ENCODE data around the gene NPSR1. TPM values are rescaled to one million over a fixed set of nuclear protein-coding genes. Genes with fewer than 3 reads are reported as not detected.
"Not testable (repeated sequence)": the region's sequence is repeated elsewhere in the genome, so short reads cannot be mapped to it uniquely, and the experiment has no call there.

NPSR1 gene
- not detected for total RNA-seq

GRCh38 chr7:34657632-34658268 is at the start of gene NPSR1:
Gene NPSR1, plus strand, starts transcription at chr7:34658218. Its CDS starts 195 bp downstream, at chr7:34658413.
- no peak within 1 kb of the TSS for H3K27ac ChIP-seq
- ATAC-seq = no peak

GRCh38 chr7:34612661-34613060 is 45.4 kb upstream of the NPSR1 start:
- H3K36me3 ChIP-seq (replicated peaks in 1 of 2; ENCODE audit: insufficient read depth in 1 of 2, low read depth in 2 of 2) = no peaks in the 10 kb centered on the region

More at GRCh38 chr7:34657632-34658268, at the start of gene NPSR1:
- intact Hi-C loops (cut with DNase I) = no loop called here
- WGBS, 2 donors = 61 to 66% methylated on average over 8 of the region's 8 CpGs
- Histone ChIP-seq H3K36me3 (replicated peaks in 1 of 2; ENCODE audit: insufficient read depth in 1 of 2, low read depth in 2 of 2) (no peaks in the 10 kb centered on the region), H3K27me3 (no peaks in the 10 kb centered on the region), H3K4me3 (no peak within 1 kb of the TSS), H3K4me1 (no peaks in the 10 kb centered on the region), H3K9me3 (no peaks in the 10 kb centered on the region)
- no peak for DNase-seq
- no peak for TF ChIP-seq CTCF (IDR thresholded peaks at IDR 0.05)
- no peak for TF ChIP-seq POLR2A (IDR thresholded peaks at IDR 0.05)

GRCh38 chr7:34620425-34620824 is 37.6 kb upstream of the NPSR1 start:
- Histone ChIP-seq H3K4me1 (no peaks in the 10 kb centered on the region), H3K36me3 (replicated peaks in 1 of 2; ENCODE audit: insufficient read depth in 1 of 2, low read depth in 2 of 2) (no peaks in the 10 kb centered on the region), H3K27me3 (no peaks in the 10 kb centered on the region), H3K9me3 (no peaks in the 10 kb centered on the region), H3K4me3 (no peak overlapping the region), H3K27ac (no peak overlapping the region)
- intact Hi-C loops (cut with DNase I) = no loop called here
- DNase-seq = no peak
- no peak for ATAC-seq
- TF ChIP-seq CTCF (IDR thresholded peaks at IDR 0.05) = no peak
- TF ChIP-seq POLR2A (IDR thresholded peaks at IDR 0.05) = no peak

More at GRCh38 chr7:34612661-34613060, 45.4 kb upstream of the NPSR1 start:
- no peak overlapping the region for H3K4me3 ChIP-seq
- ATAC-seq (no peak), DNase-seq (no peak)
- TF ChIP-seq CTCF (IDR thresholded peaks at IDR 0.05) = no peak
- no peak for TF ChIP-seq POLR2A (IDR thresholded peaks at IDR 0.05)
- no peaks in the 10 kb centered on the region for H3K9me3 ChIP-seq
- no peaks in the 10 kb centered on the region for H3K27me3 ChIP-seq
- intact Hi-C loops (cut with DNase I) = no loop called here
- WGBS, 2 donors = 69 to 81% methylated on average over 2 of the region's 2 CpGs
- H3K4me1 ChIP-seq = no peaks in the 10 kb centered on the region
- H3K27ac ChIP-seq = no peak overlapping the region

GRCh38 chr7:34622182-34622581 is 35.8 kb upstream of the NPSR1 start:
- ATAC-seq = no peak
- Histone ChIP-seq H3K27ac (no peak overlapping the region), H3K27me3 (no peaks in the 10 kb centered on the region), H3K4me3 (no peak overlapping the region), H3K36me3 (replicated peaks in 1 of 2; ENCODE audit: insufficient read depth in 1 of 2, low read depth in 2 of 2) (no peaks in the 10 kb centered on the region), H3K9me3 (no peaks in the 10 kb centered on the region), H3K4me1 (no peaks in the 10 kb centered on the region)
- 7 to 58% methylated on average over 1 to 2 of the region's 2 CpGs for WGBS, 2 donors
- intact Hi-C loops (cut with DNase I) = no loop called here
- DNase-seq = no peak
- TF ChIP-seq POLR2A (IDR thresholded peaks at IDR 0.05) (no peak), CTCF (IDR thresholded peaks at IDR 0.05) (no peak)

- ATAC-seq = no peak
- no peaks in the 10 kb centered on the region for H3K4me1 ChIP-seq
- no peaks in the 10 kb centered on the region for H3K36me3 ChIP-seq (replicated peaks in 1 of 2; ENCODE audit: insufficient read depth in 1 of 2, low read depth in 2 of 2)
- TF ChIP-seq CTCF (IDR thresholded peaks at IDR 0.05) (no peak), POLR2A (IDR thresholded peaks at IDR 0.05) (no peak)
- no peak overlapping the region for H3K4me3 ChIP-seq
- intact Hi-C loops (cut with DNase I) = no loop called here
- WGBS, 2 donors = 31 to 42% methylated on average over 4 of the region's 4 CpGs
- DNase-seq = no peak
- H3K9me3 ChIP-seq = no peaks in the 10 kb centered on the region
- no peaks in the 10 kb centered on the region for H3K27me3 ChIP-seq
- no peak overlapping the region for H3K27ac ChIP-seq
Observed at GRCh38 chr7:34622771-34623250, 35.2 kb upstream of the NPSR1 start.

- H3K36me3 ChIP-seq (replicated peaks in 1 of 2; ENCODE audit: insufficient read depth in 1 of 2, low read depth in 2 of 2); H3K27ac ChIP-seq; intact Hi-C loops (cut with DNase I); H3K4me1 ChIP-seq; H3K4me3 ChIP-seq; DNase-seq; H3K27me3 ChIP-seq; ATAC-seq; H3K9me3 ChIP-seq: not testable (repeated sequence)
- 71 to 74% methylated on average over 3 to 4 of the region's 4 CpGs for WGBS, 2 donors
Observed at GRCh38 chr7:34628618-34629017, 29.4 kb upstream of the NPSR1 start.

All from body of pancreas (tissue), 4 donors.